Nucleus accumbens (tissue), 56 donors: ENCODE measurements around the gene ARMC2.
"Not testable (repeated sequence)": the region's sequence is repeated elsewhere in the genome, so short reads cannot be mapped to it uniquely, and the experiment has no call there.

Source experiments
- DNase-seq, 56 donors: peaks; one replicate each; lab custom pipeline; 2025; lab: John Stamatoyannopoulos, UW

ARMC2 gene

DNA sequence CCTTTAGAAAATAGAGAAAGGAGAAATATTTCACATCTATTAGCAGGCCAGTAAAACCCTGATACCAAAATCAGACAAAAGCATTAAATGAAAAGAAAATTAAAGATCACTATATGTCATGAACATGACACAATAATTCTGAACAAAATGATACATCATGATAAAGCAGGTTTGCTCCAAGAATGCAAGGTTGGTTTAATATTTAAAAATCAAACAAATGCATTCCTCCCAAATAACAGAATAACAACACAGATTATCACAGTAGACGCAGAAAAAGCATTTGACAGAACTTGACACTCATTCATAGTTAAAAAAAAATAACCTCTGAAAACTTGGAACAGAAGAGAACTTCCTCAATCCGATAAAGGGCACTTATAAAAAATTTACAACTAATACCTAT is 22.9 kb upstream of the ARMC2 start:
- DNase-seq = no peak

DNA sequence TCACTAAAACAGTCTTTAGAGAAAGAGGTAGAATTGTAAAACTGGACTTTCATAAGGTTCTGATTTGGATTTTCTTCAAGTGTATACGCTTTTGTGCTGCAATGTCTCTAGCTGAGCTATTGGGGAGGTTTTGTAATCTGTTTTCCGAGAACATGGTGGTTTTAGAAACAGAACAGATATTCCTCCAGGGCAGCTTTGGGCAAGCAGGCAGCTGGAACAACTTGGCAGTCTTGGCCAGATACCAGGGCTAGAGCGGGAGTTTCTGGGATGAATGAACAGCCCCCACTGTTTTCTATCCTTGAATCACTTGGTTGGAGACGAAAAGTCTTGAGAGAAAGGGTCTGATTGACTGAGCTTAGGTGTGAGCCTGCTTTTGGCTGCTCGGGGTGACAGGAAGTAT is 17.1 kb upstream of the ARMC2 start:
- DNase-seq = peak in 31 of 56 donors; percentile 6 to 68 (median 22)

DNA sequence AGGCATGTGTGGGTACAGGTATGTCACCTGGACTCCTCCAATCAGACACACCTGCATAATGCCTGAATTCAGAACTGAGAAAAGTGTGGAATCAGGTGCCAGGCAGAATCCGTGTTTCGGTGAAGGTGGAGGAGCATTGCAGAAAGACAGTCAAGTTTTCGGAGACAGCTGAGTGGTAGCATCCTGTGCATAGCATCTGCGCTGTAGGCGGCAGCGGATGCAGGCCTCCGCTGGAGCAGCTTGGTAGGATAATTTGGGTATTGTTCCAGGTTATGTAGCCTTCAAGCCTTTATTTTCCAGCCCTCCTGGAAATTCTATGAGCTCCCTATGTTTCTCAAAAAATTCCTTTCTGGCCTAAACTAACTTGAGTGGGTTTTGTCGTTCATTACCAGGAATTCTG is 15.5 kb upstream of the ARMC2 start:
- DNase-seq = no peak

DNA sequence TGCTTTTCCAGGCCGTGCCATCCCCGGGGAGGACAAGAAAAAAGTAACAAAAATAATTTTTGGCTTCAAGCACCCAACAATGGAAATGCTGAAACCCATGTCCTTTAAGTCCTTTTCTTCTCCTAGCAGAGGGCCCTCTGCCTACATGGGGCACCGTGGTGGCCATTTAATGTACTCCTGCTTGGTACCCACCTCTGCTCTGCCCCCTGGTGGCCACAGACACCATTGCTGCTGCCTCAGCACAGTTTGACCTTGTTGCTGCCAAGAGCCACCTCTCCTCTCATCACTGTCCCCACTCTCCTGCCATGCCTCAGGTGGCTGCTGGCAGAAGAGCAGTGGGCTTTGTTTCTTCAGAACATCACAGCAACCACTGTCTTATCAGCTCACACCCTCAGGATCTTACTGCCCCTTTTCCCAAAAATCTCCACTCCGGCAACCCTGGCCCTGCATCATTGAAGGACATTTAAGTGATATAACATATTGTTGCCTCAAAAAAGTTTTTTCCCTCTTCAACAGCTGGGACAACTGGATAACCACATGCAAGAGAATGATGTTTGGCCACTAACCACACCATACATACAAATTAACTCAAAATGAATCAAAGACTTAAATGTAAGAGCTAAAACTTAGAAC is 12.9 kb upstream of the ARMC2 start:
- DNase-seq = peak in 54 of 56 donors; percentile 11 to 93 (median 73)

DNA sequence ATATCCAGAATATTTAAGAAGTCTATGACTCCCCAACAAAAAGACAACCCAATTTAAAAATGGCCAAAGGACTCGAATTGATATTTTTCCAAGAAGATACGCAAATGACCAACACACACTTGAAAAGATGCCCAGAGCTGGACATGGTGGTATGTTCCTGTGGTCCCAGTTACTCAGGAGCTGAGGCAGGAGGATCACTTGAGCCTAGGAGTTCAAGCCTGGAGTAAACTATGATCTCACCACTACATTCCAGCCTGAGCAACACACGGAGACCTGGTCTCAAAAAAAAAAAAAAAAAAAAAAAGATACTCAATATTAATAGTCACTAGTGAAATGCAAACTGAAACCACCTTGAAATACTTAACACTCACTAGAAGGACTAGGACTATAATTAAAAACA is 12.2 kb upstream of the ARMC2 start:
- DNase-seq = no peak

- no peak for DNase-seq
These were observed 10.8 kb upstream of the ARMC2 start for GRCh38 chr6:108837236-108837971.

GRCh38 chr6:108838101-108838717 is 10.0 kb upstream of the ARMC2 start:
- DNase-seq = peak in 4 of 56 donors; percentile 18 to 35 (median 22)

DNA sequence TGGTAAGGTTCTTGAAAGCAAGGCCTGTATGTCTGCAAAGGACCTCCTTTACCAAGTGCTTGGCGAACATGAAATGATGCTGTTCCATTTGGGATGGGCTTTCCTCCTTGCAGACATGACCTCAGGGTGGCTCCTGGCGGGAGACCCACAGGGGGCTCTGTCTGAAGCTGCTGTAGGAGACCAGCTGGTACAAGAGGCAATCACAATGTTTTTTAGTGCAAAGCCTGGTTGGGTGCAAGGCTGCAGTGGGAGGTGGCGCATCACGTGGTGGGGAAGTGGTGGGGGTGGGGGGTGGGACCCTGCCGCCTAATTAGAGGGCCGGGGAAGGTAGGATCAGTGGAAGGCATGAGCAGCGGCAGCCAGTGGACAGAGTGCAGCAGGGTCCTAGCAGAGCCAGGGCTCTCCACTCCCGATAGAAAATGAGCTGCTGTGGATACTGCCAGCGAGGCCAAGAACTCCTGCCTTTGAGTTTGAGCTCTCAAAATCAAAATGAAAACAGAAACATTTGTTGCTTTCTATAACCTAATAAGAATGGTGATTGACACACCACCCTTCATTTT is 9.1 kb upstream of the ARMC2 start:
- no peak for DNase-seq

DNA sequence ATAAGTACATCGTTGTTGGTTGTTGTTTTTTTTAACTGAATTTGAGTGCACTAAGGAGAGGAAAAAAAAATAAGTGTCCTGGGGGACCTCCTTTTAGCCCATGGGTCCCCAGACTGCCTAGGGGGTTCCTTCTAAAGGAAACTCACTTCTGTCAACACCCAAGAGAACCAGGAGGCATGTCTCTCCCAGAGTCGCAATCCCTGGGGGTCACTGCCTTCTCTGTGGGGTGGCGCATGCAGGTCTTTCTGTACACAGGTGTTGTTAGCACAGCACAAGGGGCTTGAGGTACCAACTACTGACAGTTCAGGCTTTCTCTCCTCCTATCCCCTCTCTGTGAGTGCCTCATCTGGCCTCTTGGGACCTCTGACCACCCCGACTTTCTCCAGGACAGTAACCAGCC is 7.3 kb upstream of the ARMC2 start:
- no peak for DNase-seq

DNA sequence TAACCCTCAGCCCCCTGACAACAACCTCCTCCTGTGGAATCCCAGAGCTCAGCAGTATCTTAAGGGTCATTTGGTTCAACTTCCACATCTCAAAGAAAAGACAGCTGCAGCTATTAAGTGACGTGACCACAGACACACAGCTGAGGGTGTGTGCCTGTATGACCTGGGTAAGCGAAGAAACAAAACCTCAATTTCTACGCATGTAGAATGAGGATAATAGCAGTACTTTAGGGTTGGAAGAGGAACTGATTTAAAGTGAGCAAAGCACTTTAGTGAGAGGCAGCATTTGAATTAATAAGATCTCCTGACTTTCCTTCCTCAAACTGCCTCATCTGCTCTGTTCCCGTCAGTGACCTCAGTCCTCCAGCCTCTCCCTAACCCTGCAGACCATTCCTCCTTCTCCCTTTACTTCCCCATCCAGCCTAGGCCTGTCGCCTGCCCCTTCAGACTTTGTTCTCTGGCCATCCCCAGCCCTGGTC is 6.8 kb upstream of the ARMC2 start:
- no peak for DNase-seq

DNA sequence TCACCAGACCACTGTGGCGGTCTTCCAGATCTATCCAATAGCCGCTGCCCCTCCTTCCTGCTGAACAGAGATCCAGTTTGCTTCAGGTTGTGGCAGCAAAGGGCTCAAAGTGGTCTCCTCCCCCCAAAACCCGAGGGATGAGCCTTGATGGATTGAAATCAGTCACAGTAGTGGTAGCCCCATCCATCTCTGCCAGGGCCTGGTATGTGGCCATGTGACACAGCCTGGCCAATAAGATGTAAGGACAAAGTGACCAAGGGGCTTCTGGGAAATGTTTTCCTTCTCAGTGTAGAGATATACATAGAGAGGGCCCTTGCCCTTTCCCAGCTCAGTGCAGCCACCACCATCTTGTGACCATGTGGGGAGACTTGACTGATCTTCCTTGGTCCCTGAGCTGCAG is 4.1 kb upstream of the ARMC2 start:
- no peak for DNase-seq

DNA sequence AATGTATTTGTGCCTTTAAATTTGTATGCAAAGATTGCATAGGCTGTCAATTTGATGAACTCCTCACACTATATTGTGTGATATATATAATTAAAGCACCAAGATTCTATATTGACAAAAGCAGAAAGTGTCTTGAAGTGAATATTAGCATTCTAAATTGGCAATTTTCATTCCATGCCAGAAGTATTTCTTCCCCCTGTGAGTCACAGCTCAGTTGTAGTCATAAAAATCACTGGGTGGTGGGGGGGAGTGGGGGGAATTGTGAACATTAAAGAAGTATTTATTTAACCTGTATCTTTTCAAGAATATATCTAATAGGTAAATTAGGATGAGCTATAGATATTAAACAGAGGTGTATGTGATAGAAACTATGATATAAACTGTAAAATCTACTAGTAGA is 3.1 kb upstream of the ARMC2 start:
- no peak for DNase-seq

GRCh38 chr6:108846101-108846500 is 2.1 kb upstream of the ARMC2 start:
- no peak for DNase-seq

GRCh38 chr6:108846628-108847027 is 1.6 kb upstream of the ARMC2 start:
- DNase-seq = no peak

DNA sequence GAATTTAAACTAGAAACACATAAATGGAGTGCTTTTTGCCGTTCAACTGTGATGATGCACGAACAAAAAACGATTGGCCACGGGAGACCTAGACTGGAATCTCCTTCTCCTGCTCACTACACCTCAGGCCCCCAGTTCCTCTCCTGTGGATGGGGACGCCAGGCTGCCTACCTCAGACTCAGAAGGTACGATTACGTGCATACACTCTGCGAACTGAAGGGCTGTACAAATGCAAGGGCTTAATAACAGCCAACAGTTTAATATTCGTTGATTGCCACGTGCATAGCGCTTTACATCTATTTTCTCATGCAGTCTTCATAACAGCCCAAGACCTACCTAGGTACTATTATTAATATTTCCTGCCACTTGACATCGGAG is 495 bp upstream of the ARMC2 start:
- peak in 5 of 56 donors; percentile 18 to 54 (median 26) for DNase-seq

DNA sequence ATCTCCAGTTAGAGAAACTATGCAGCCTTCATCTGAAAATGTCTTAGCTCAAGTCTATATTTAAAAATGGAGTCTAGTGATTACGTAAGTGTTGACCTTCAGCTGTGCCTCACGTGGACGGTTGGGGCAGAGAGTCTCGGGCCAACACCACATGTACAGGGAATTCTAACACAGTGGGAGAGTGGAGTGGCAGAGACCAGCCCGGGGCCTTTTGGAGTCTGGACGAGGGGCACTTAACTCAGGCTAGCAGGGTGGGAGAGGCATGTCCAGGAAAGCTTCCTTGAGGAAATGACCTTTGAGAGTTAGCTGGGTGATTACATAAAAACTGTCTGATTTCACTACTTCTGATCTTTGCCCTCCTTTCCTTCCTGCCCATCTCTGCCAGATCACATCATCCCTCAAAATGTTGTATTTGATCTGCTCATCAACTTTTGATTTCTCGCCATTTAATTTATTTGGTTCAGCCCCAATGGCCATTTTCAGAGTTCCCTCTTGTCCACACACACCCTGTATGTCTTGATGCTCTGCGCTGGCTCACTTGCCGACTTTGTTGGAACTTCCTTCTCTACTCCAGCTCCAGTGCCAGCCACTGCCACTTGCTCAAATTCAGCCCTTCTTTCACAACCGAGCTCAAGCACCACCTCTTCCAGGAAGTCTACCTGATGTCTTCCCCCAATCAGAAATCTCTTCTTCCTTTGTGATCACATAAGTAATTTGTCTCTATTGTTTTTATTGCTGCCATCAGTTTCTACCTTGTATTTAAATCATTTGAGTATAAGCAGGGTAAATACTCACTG is 2.6 kb downstream of the ARMC2 start:
- no peak for DNase-seq

DNA sequence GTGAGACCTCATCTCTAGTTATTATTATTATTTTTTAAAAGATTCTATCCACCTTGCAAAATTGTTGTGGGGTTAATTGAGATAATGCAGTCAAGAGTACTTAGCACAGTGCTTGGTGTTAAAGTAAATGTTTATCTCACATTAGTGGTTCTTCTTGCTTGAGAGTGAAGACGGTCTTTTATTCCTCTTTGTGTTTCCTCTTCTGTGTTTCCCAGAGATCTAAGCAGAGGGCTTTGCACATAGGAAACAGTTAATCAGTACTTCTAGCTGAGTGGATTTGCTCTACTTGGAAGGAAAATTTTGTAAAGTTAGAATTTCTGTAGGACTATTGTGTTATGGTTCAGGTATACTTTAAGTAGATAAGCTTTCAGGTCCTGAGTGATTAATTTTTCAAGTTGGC is 3.5 kb downstream of the ARMC2 start:
- no peak for DNase-seq

- no peak for DNase-seq
These were observed 4.9 kb downstream of the ARMC2 start for GRCh38 chr6:108853077-108853476.

GRCh38 chr6:108862479-108863191 is 14.4 kb downstream of the ARMC2 start:
- peak in 11 of 56 donors; percentile 9 to 40 (median 20) for DNase-seq

GRCh38 chr6:108865751-108866286 is 17.6 kb downstream of the ARMC2 start:
- DNase-seq = not testable (repeated sequence)
